H9 (cell line): ENCODE results near the gene CNTD1. TPM values are rescaled to one million over a fixed set of nuclear protein-coding genes. Genes with fewer than 3 reads are reported as not detected.

Experiments
- DNase-seq: peaks from one replicate; pipeline ENCODE4 v3.0.0-alpha.2; 2017
- H2AFZ ChIP-seq: one replicate; pipeline ENCODE4 v1.6.1; 2013; ENCODE audit warnings: mild to moderate bottlenecking, low read length, control low read depth, moderate library complexity
- H2AK5ac ChIP-seq: 2 replicates; pipeline ENCODE4 v1.6.1; 2013; ENCODE audit warnings: low read length, control low read depth, mixed read lengths; ENCODE audit not compliant: insufficient read length
- H2BK120ac ChIP-seq: one replicate; pipeline ENCODE4 v1.6.1; 2013; ENCODE audit warnings: low read depth, mild to moderate bottlenecking, low read length, control low read depth, inconsistent platforms; ENCODE audit not compliant: poor library complexity, severe bottlenecking
- H2BK12ac ChIP-seq: 2 replicates; pipeline ENCODE4 v1.6.1; 2013; ENCODE audit warnings: low read length, control low read depth, mixed read lengths, low read depth; ENCODE audit not compliant: insufficient read length
- H2BK15ac ChIP-seq: 2 replicates; pipeline ENCODE4 v1.6.1; 2013; ENCODE audit warnings: low read depth, low read length, control low read depth
- H2BK20ac ChIP-seq: one replicate; pipeline ENCODE4 v1.6.1; 2013; ENCODE audit warnings: low read depth, mild to moderate bottlenecking, low read length, control low read depth, inconsistent platforms; ENCODE audit not compliant: poor library complexity, severe bottlenecking
- H2BK5ac ChIP-seq: 2 replicates; pipeline ENCODE4 v1.6.1; 2013; ENCODE audit warnings: low read length, control low read depth, mixed read lengths; ENCODE audit not compliant: insufficient read length
- H3K14ac ChIP-seq: 2 replicates; pipeline ENCODE4 v1.6.1; 2013; ENCODE audit warnings: low read length, control low read depth; ENCODE audit not compliant: insufficient read depth
- H3K18ac ChIP-seq: 2 replicates; pipeline ENCODE4 v1.6.1; 2013; ENCODE audit warnings: low read depth, mild to moderate bottlenecking, mixed read lengths, low read length, control low read depth; ENCODE audit not compliant: insufficient read length
- H3K23ac ChIP-seq: 2 replicates; pipeline ENCODE4 v1.6.1; 2013; ENCODE audit warnings: low read length, control low read depth, mixed read lengths, low read depth; ENCODE audit not compliant: insufficient read length
- H3K23me2 ChIP-seq: 2 replicates; pipeline ENCODE4 v1.6.1; 2013; ENCODE audit warnings: low read depth, mild to moderate bottlenecking, mixed read lengths, low read length, control low read depth; ENCODE audit not compliant: insufficient read length, poor library complexity, severe bottlenecking
- H3K27ac ChIP-seq: 2 replicates; pipeline ENCODE4 v1.5.1; 2013; ENCODE audit warnings: low read length, control low read depth, mixed read lengths, low read depth; ENCODE audit not compliant: insufficient read length
- H3K27me3 ChIP-seq: 2 replicates; pipeline ENCODE4 v1.6.1; 2013; ENCODE audit warnings: low read length, control low read depth, inconsistent platforms; ENCODE audit not compliant: insufficient read depth
- H3K4ac ChIP-seq: 2 replicates; pipeline ENCODE4 v1.6.1; 2013; ENCODE audit warnings: low read depth, mild to moderate bottlenecking, control low read depth, inconsistent platforms, low read length, moderate library complexity
- H3K4me1 ChIP-seq: 2 replicates; pipeline ENCODE4 v1.6.1; 2013; ENCODE audit warnings: low read length, control low read depth, inconsistent platforms; ENCODE audit not compliant: insufficient read depth
- H3K4me2 ChIP-seq: 2 replicates; pipeline ENCODE4 v1.6.1; 2013; ENCODE audit warnings: low read length, control low read depth, mixed read lengths; ENCODE audit not compliant: insufficient read length, insufficient read depth
- H3K56ac ChIP-seq: 2 replicates; pipeline ENCODE4 v1.6.1; 2013; ENCODE audit warnings: low read depth, mild to moderate bottlenecking, mixed read lengths, low read length, control low read depth; ENCODE audit not compliant: insufficient read length
- H3K79me1 ChIP-seq: 2 replicates; pipeline ENCODE4 v1.6.1; 2013; ENCODE audit warnings: low read depth, mild to moderate bottlenecking, moderate library complexity, low read length, control low read depth, inconsistent platforms; ENCODE audit not compliant: insufficient read depth, poor library complexity, severe bottlenecking
- H3K79me2 ChIP-seq: 2 replicates; pipeline ENCODE4 v1.6.1; 2013; ENCODE audit warnings: low read length, control low read depth, inconsistent platforms; ENCODE audit not compliant: insufficient read depth
- H3K9ac ChIP-seq: 2 replicates; pipeline ENCODE4 v1.6.1; 2013; ENCODE audit warnings: low read length, control low read depth, mixed read lengths; ENCODE audit not compliant: insufficient read length; ENCODE audit errors: extremely low read depth
- H3K9me3 ChIP-seq: one replicate; pipeline ENCODE4 v1.6.1; 2013; ENCODE audit warnings: low read depth, low read length, inconsistent platforms; ENCODE audit not compliant: control insufficient read depth
- H3T11ph ChIP-seq: one replicate; pipeline ENCODE4 v1.6.1; 2013; ENCODE audit warnings: mild to moderate bottlenecking, low read length, control low read depth, inconsistent platforms
- H4K20me1 ChIP-seq: one replicate; pipeline ENCODE4 v1.6.1; 2013; ENCODE audit not compliant: control insufficient read depth, insufficient read length, insufficient read depth
- H4K5ac ChIP-seq: 2 replicates; pipeline ENCODE4 v1.6.1; 2013; ENCODE audit warnings: low read depth, mild to moderate bottlenecking, mixed read lengths, low read length, control low read depth; ENCODE audit not compliant: insufficient read length
- H4K8ac ChIP-seq: replicated peaks from 2 replicates; pipeline ENCODE4 v1.6.1; 2013; ENCODE audit warnings: low read length, control low read depth, mixed read lengths, low read depth; ENCODE audit not compliant: insufficient read length
- H4K91ac ChIP-seq: 2 replicates; pipeline ENCODE4 v1.6.1; 2013; ENCODE audit warnings: low read depth, mild to moderate bottlenecking, moderate library complexity, mixed read lengths, low read length, control low read depth; ENCODE audit not compliant: insufficient read length
- H3K27ac Mint-ChIP-seq, 3 experiments: 2 replicates in 2 of 3; 3 replicates in 1 of 3; pipeline ENCODE4 v1.8.0; 2020 to 2021; ENCODE audit warnings: mixed read lengths in 3 of 3, mild to moderate bottlenecking in 1 of 3, moderate library complexity in 1 of 3
- H3K27me3 Mint-ChIP-seq: 2 replicates; pipeline ENCODE4 v1.8.0; 2021; ENCODE audit warnings: low read depth, mild to moderate bottlenecking, moderate library complexity, mixed read lengths
- H3K36me3 Mint-ChIP-seq, 3 experiments: 2 replicates in 2 of 3; 3 replicates in 1 of 3; pipeline ENCODE4 v1.8.0; 2020 to 2021; ENCODE audit warnings: low read depth in 3 of 3, mixed read lengths in 3 of 3; ENCODE audit not compliant: insufficient read depth in 1 of 3
- H3K4me1 Mint-ChIP-seq, 2 experiments: 2 replicates each; pipeline ENCODE4 v1.8.0; 2020; ENCODE audit warnings: mixed read lengths in 2 of 2
- H3K4me3 Mint-ChIP-seq, 2 experiments: 2 replicates in 1 of 2; 3 replicates in 1 of 2; pipeline ENCODE4 v1.8.0; 2020 to 2021; ENCODE audit warnings: mild to moderate bottlenecking in 2 of 2, mixed read lengths in 2 of 2, moderate library complexity in 1 of 2
- H3K9me3 Mint-ChIP-seq, 2 experiments: 2 replicates in 1 of 2; 3 replicates in 1 of 2; pipeline ENCODE4 v1.8.0; 2020; ENCODE audit warnings: mild to moderate bottlenecking in 2 of 2, mixed read lengths in 2 of 2, moderate library complexity in 1 of 2
- CTCF ChIP-seq: fragments of 200-600 bp; sonication (generic); conservative IDR thresholded peaks from 3 replicates; pipeline ENCODE4 v1.8.0; 2021; ENCODE audit warnings: antibody characterized with exemption, mild to moderate bottlenecking
- WGBS: extraction: QIAGEN DNeasy Blood & Tissue Kit; methylation state at CpG from one replicate; pipeline ENCODE4 v1.1.7; 2013; ENCODE audit warnings: missing lambda C conversion rate, low lambda C conversion rate, mixed read lengths; ENCODE audit not compliant: insufficient read length; ENCODE audit errors: extremely low coverage; 5-methylcytosine and 5-hydroxymethylcytosine counted together
- total RNA-seq: library from RNA; stranded (reverse); gene quantifications from 2 replicates; pipeline ENCODE4 v1.2.1, GENCODE V29; 2021

The CNTD1 gene
- total RNA-seq, 1 experiment from 2014 or later: not detected

DNA sequence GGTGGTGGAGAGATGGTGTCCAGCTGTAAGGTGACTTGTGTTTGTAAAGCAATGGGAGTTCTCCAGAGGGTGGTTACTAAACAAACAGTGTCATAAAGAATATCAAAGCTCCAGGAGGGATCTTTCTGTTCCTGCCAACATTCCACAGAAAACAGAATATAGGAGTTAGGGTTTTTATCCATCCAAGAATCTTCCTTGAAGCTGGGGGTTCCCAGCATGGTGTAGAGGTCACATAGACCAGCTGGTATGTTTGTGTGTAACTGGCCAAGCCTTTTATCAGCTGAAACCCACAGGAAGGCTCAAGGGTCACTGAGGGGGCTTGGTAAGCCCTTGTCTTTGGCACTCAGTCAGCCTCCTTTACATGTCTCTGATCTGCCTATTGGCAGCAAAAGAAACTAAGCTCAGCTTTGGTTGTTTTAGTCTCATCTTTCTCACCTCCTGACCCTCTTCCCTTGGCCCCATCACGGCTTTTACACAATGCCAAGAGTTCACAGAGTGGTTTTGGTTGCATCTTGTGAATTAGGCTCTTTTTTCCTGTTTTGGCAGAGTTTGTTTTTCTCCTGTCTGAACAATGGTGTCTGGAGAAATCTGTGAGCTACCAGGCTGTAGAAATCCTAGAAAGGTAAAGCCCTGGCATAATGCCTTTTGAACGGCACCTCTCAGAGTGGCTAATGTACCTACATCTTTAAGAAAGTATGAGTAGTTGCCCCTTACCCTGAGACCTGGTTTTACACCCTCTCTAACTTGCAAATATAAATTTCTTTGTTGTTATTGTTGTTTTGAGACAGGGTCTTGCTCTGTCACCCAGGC, 4.6 kb downstream of the CNTD1 start:
- no peaks in the 10 kb centered on the region for H3K23me2 ChIP-seq
- no peaks in the 10 kb centered on the region for H3K4me1 ChIP-seq
- no peak overlapping the region for H2AFZ ChIP-seq
- H3K4me3 Mint-ChIP-seq: no peak overlapping the region
- TF ChIP-seq CTCF: no peak
- H3K27ac Mint-ChIP-seq: no peak overlapping the region
- H4K5ac ChIP-seq: no peak overlapping the region
- no peak for DNase-seq
- H3K79me1 ChIP-seq: no peaks in the 10 kb centered on the region
- H3T11ph ChIP-seq: no peak overlapping the region
- H3K23ac ChIP-seq: no peak overlapping the region
- H3K14ac ChIP-seq: no peak overlapping the region
- 0 out of 4 replicates have a peak, but pooled peaks cover 0 to 2% of the 10 kb centered on the region in 2 experiments for H3K4me1 Mint-ChIP-seq
- H3K27me3 ChIP-seq: no peaks in the 10 kb centered on the region
- no peak overlapping the region for H2AK5ac ChIP-seq
- no peak overlapping the region for H4K8ac ChIP-seq
- no peak overlapping the region for H3K27ac ChIP-seq
- no peak overlapping the region for H2BK120ac ChIP-seq
- no peak overlapping the region for H3K9ac ChIP-seq
- H3K56ac ChIP-seq: no peak overlapping the region
- no peak overlapping the region for H2BK5ac ChIP-seq
- no peak overlapping the region for H2BK12ac ChIP-seq
- no peaks in the 10 kb centered on the region for H3K9me3 ChIP-seq
- no peaks in the 10 kb centered on the region for H4K20me1 ChIP-seq
- no peak overlapping the region for H3K4ac ChIP-seq
- peaks cover 5 to 8% of the 10 kb centered on the region in 2 experiments for H3K9me3 Mint-ChIP-seq
- H3K4me2 ChIP-seq: no peak overlapping the region
- no peak overlapping the region for H2BK20ac ChIP-seq
- no peak overlapping the region for H4K91ac ChIP-seq
- H3K27me3 Mint-ChIP-seq: peaks cover 30% of the 10 kb centered on the region
- H2BK15ac ChIP-seq: no peak overlapping the region
- no CpG with 5 or more reads among the region's 2 CpGs for WGBS
- H3K18ac ChIP-seq: no peak overlapping the region
- peaks cover 2 to 7% (median 5%) of the 10 kb centered on the region in 3 experiments; a peak in 5 of 7 replicates for H3K36me3 Mint-ChIP-seq
- H3K79me2 ChIP-seq: no peaks in the 10 kb centered on the region
